ENCODE measurements around the gene ENDOV.

ENDOV gene

GRCh38 chr17:80452173-80452915 is 37.4 kb downstream of the ENDOV start:
- no peak for DNase-seq

GRCh38 chr17:80453126-80453997 is 38.4 kb downstream of the ENDOV start:
- no peak for DNase-seq

GRCh38 chr17:80453998-80454556 is 39.1 kb downstream of the ENDOV start:
- DNase-seq, result no peak

- peak; percentile 94 for DNase-seq
Measured at GRCh38 chr17:80454557-80455335, 39.8 kb downstream of the ENDOV start.

- DNase-seq, result peak; percentile 45
Measured at GRCh38 chr17:80455336-80455710, 40.4 kb downstream of the ENDOV start.

- DNase-seq, result no peak
Measured at GRCh38 chr17:80455784-80456183, 40.8 kb downstream of the ENDOV start.

- DNase-seq, result no peak
Measured at GRCh38 chr17:80456465-80457235, 41.7 kb downstream of the ENDOV start.

GRCh38 chr17:80457236-80457856 is 42.4 kb downstream of the ENDOV start:
- no peak for DNase-seq

GRCh38 chr17:80458016-80458415 is 43.0 kb downstream of the ENDOV start:
- DNase-seq, result no peak

- DNase-seq, result no peak
Measured at GRCh38 chr17:80459234-80459633, 44.3 kb downstream of the ENDOV start.

- no peak for DNase-seq
Measured at GRCh38 chr17:80460429-80460834, 45.5 kb downstream of the ENDOV start.

GRCh38 chr17:80461528-80462160 is 46.7 kb downstream of the ENDOV start:
- no peak for DNase-seq

GRCh38 chr17:80463784-80464400 is 48.9 kb downstream of the ENDOV start:
- DNase-seq, result no peak

- no peak for DNase-seq
Measured at GRCh38 chr17:80464486-80464885, 49.5 kb downstream of the ENDOV start.

- DNase-seq, result no peak
Measured at GRCh38 chr17:80465327-80465974, 50.5 kb downstream of the ENDOV start.

- no peak for DNase-seq
Measured at GRCh38 chr17:80466188-80466705, 51.3 kb downstream of the ENDOV start.

GRCh38 chr17:80468242-80468641 is 53.3 kb downstream of the ENDOV start:
- DNase-seq, result no peak

- no peak for DNase-seq
Measured at GRCh38 chr17:80468781-80469493, 54.0 kb downstream of the ENDOV start.

- DNase-seq, result no peak
Measured at GRCh38 chr17:80469667-80470066, 54.7 kb downstream of the ENDOV start.

All from activated gamma-delta T cell (primary cell).